Natural killer cell (primary cell): ENCODE data around the gene APRT. TPM values are rescaled to one million over a fixed set of nuclear protein-coding genes. Genes with fewer than 3 reads are reported as not detected.

ENCODE experiments used
- ATAC-seq, 3 donors: fragments of 150-1000 bp in 2 of 3; fragments of 200-7000 bp in 1 of 3; cut with Tn5 transposase; 1 replicate in 1 of 3; 2 replicates in 2 of 3; pipeline ENCODE4 v1.10.0; 2021; ENCODE audit warnings: mild to moderate bottlenecking in 2 of 3, moderate library complexity in 2 of 3
- DNase-seq, 2 donors: peaks; one replicate each; pipeline versions ENCODE4 v3.0.0 to v3.0.0-alpha.2; 2013 to 2021; ENCODE audit warnings: mixed read lengths in 1 of 2
- H3K27ac ChIP-seq: one replicate; pipeline ENCODE4 v1.5.1; 2013; ENCODE audit warnings: mild to moderate bottlenecking, low read length
- H3K27me3 ChIP-seq: one replicate; pipeline ENCODE4 v1.6.1; 2013; ENCODE audit warnings: low read length; ENCODE audit not compliant: control insufficient read depth, insufficient read depth
- H3K36me3 ChIP-seq: one replicate; pipeline ENCODE4 v1.6.1; 2013; ENCODE audit warnings: low read length; ENCODE audit not compliant: control insufficient read depth, insufficient read depth
- H3K4me1 ChIP-seq: one replicate; pipeline ENCODE4 v1.6.1; 2013; ENCODE audit warnings: low read length; ENCODE audit not compliant: control insufficient read depth, insufficient read depth
- H3K4me3 ChIP-seq: one replicate; pipeline ENCODE4 v1.5.1; 2013; ENCODE audit warnings: low read length
- H3K9me3 ChIP-seq: one replicate; pipeline ENCODE4 v1.6.1; 2013; ENCODE audit warnings: low read length; ENCODE audit not compliant: control insufficient read depth, insufficient read depth
- H3K27ac Mint-ChIP-seq, 2 donors: one replicate each; pipeline ENCODE4 v1.8.0; 2022; ENCODE audit warnings: mild to moderate bottlenecking in 2 of 2, mixed read lengths in 2 of 2, moderate library complexity in 1 of 2
- H3K27me3 Mint-ChIP-seq, 2 donors: one replicate each; pipeline ENCODE4 v1.8.0; 2022; ENCODE audit warnings: low read depth in 2 of 2, mixed read lengths in 2 of 2
- H3K36me3 Mint-ChIP-seq: one replicate; pipeline ENCODE4 v1.8.0; 2022; ENCODE audit warnings: mixed read lengths
- H3K4me1 Mint-ChIP-seq, 2 donors: one replicate each; pipeline ENCODE4 v1.8.0; 2022; ENCODE audit warnings: mixed read lengths in 2 of 2
- H3K4me3 Mint-ChIP-seq: one replicate; pipeline ENCODE4 v1.8.0; 2022; ENCODE audit warnings: mild to moderate bottlenecking, moderate library complexity, mixed read lengths
- H3K9me3 Mint-ChIP-seq, 2 donors: one replicate each; pipeline ENCODE4 v1.8.0; 2022; ENCODE audit warnings: mixed read lengths in 2 of 2
- CTCF ChIP-seq: fragments of 200-600 bp; IDR thresholded peaks from one replicate; pipeline ENCODE4 v1.8.0; 2022; ENCODE audit warnings: antibody characterized with exemption
- WGBS: methylation state at CpG from one replicate; pipeline ENCODE4 v1.1.7; 2013; ENCODE audit warnings: missing lambda C conversion rate; ENCODE audit not compliant: insufficient coverage; 5-methylcytosine and 5-hydroxymethylcytosine counted together
- intact Hi-C: fragments of 100-400 bp; cut with micrococcal nuclease; formaldehyde crosslinking; loops from one replicate; pipeline ENCODE4 v1.14.2; 2022
- total RNA-seq, 4 donors: library from RNA; stranded (reverse); fragments of 120-200 nt in 1 of 4; gene quantifications; one replicate each; pipeline versions ENCODE4 v1.2.3 to v1.2.4, GENCODE V29; 2013 to 2022

Gene APRT
- total RNA-seq, 3 donors from 2014 or later (not counting 1 experiment from before 2014, with no cell fraction given) = 118 to 123 (median 120) TPM

- no peaks in the 10 kb centered on the region for H3K27me3 Mint-ChIP-seq
- H3K9me3 ChIP-seq = no peaks in the 10 kb centered on the region
- ATAC-seq (peak; percentile 7 to 39 (median 16)), DNase-seq (no peak)
- peak overlapping the region in 1 of 2 donors; percentile 82 for H3K27ac Mint-ChIP-seq
- H3K4me3 Mint-ChIP-seq = no peak overlapping the region
- peaks cover 44 to 50% of the 10 kb centered on the region in 2 donors for H3K4me1 Mint-ChIP-seq
- H3K36me3 Mint-ChIP-seq = no peaks in the 10 kb centered on the region
- H3K4me1 ChIP-seq = peaks cover 61% of the 10 kb centered on the region
- H3K27ac ChIP-seq = no peak overlapping the region
- intact Hi-C loops = loop anchor here (1.0 to 10.0 kb wide), 3 partner anchors 14 to 330 kb away; partner anchors contain the start of gene ZFPM1
- no peak for TF ChIP-seq CTCF
- no peak overlapping the region for H3K4me3 ChIP-seq
- no peaks in the 10 kb centered on the region for H3K9me3 Mint-ChIP-seq
- no peaks in the 10 kb centered on the region for H3K27me3 ChIP-seq
- WGBS = 0% methylated on average over 32 of the region's 32 CpGs
- H3K36me3 ChIP-seq = no peaks in the 10 kb centered on the region
Observed at GRCh38 chr16:88784856-88785105, 26.9 kb downstream of the APRT start.

GRCh38 chr16:88784074-88784855 lies 27.5 kb downstream of the APRT start:
- Histone ChIP-seq H3K4me1 (peaks cover 61% of the 10 kb centered on the region), H3K4me3 (peak overlapping the region; percentile 53), H3K36me3 (no peaks in the 10 kb centered on the region), H3K9me3 (no peaks in the 10 kb centered on the region), H3K27me3 (no peaks in the 10 kb centered on the region), H3K27ac (peak overlapping the region; percentile 78)
- peak overlapping the region; percentile 82 to 91 for H3K27ac Mint-ChIP-seq
- peak overlapping the region; percentile 92 for H3K4me3 Mint-ChIP-seq
- intact Hi-C loops = loop anchor here (2.0 to 10.0 kb wide), 2 partner anchors 13 to 329 kb away; partner anchors contain the start of gene ZFPM1
- no peaks in the 10 kb centered on the region for H3K36me3 Mint-ChIP-seq
- DNase-seq = peak in 1 of 2 donors; percentile 72
- H3K4me1 Mint-ChIP-seq = peaks cover 41 to 51% of the 10 kb centered on the region in 2 donors
- under 1% methylated on average over 74 of the region's 74 CpGs for WGBS
- TF ChIP-seq CTCF = peak; percentile 26
- H3K27me3 Mint-ChIP-seq = no peaks in the 10 kb centered on the region
- ATAC-seq = peak; percentile 24 to 39 (median 24)
- H3K9me3 Mint-ChIP-seq = no peaks in the 10 kb centered on the region

- Histone ChIP-seq H3K4me3 (peak overlapping the region; percentile 53), H3K4me1 (peaks cover 62% of the 10 kb centered on the region), H3K27ac (peak overlapping the region; percentile 78), H3K27me3 (no peaks in the 10 kb centered on the region), H3K36me3 (no peaks in the 10 kb centered on the region), H3K9me3 (no peaks in the 10 kb centered on the region)
- peak in 1 of 2 donors; percentile 62 for DNase-seq
- no peak for ATAC-seq
- Mint-ChIP-seq H3K4me3 (peak overlapping the region; percentile 92), H3K27me3 (no peaks in the 10 kb centered on the region), H3K27ac (peak overlapping the region; percentile 82 to 91), H3K36me3 (no peaks in the 10 kb centered on the region), H3K9me3 (no peaks in the 10 kb centered on the region), H3K4me1 (peaks cover 42 to 53% of the 10 kb centered on the region in 2 donors)
- TF ChIP-seq CTCF = no peak
- 14% methylated on average over 27 of the region's 27 CpGs for WGBS
- intact Hi-C loops = loop anchor here (2.0 to 10.0 kb wide), 2 partner anchors 13 to 329 kb away; partner anchors contain the start of gene ZFPM1
Observed at GRCh38 chr16:88783391-88784073, 28.2 kb downstream of the APRT start.
